Stimulated activated CD4-positive, alpha-beta T cell treated with anti-CD3 and anti-CD28 coated beads, Interleukin-12 subunit alpha, Interleukin-12 subunit beta, amount 100 ng/mL, for 24 hours (primary cell): ENCODE results near the gene OPCML.

ENCODE experiments used
- DNase-seq, 2 experiments: peaks; one replicate each; pipeline ENCODE4 v3.0.0-alpha.2; 2020; ENCODE audit warnings: low read depth in 2 of 2

Gene OPCML

DNA sequence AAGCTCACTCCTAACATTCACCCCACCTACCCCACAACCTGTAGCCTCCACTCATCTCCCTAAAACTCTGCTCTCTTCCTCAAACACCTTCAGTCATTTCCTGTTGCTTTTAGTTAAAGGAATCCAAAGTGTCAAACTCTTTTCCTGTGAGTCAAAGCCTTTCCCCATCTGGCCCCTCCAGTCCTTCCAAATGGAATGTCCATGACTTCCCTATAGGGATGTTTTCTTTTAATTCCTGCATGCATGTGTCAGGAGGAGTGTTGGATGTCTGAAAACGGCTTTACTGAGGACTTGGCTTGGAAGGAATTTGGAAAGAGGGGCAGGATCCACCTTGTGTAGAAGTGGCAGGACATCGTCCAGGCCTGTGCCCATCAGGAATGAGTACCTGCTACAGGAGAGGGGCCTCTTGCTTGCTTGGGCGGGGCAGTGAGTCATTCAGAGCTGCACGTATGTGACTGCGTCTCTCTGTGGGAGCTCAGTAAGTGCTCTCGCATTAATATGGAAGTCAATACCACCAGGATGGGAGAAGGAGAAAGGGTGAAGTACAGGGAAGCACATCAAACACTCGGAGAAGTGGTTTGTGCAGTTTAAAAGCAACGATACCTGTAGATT is 491.9 kb downstream of the OPCML start:
- no peak for DNase-seq

DNA sequence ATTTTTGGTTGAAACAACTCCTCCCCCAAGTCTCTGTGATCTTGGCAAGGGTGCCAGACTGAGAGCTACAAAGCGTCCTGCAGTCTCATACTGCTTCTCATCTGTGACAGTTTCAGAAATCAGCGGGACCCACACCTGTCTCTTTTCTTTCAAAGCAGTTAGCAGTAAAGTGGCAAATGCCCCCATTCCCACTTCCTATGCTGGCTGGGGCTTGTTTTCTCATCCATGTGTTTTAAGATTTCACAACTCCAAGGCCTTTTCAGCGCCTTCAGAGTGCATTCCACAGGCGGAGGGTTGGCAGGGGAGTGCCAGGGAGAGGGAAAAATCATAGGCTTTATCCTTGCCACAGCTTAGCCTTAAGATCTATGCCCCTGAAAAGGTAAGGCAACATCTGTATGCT is 493.5 kb downstream of the OPCML start:
- DNase-seq = no peak

DNA sequence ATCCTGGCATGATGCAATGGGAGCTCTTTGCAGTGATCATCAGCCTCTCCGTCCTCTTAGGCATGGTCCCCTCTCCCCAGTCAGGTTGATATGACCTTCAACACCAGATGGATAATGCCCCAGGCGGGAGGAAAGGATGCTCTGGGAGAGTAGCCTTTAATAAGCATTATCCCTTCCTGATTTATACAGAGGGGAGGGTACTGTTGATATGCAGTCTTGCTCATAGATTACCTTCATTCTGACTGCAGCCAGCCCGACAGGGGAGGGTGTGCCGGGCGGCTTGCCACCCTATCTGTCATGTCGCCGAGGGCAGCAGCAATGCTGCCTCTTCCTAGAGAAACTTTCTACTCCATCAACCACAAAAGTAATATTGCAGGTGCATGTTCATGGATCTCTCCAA is 497.4 kb downstream of the OPCML start:
- DNase-seq = no peak

- DNase-seq = no peak
These were observed 503.2 kb downstream of the OPCML start for GRCh38 chr11:133029107-133029506.

DNA sequence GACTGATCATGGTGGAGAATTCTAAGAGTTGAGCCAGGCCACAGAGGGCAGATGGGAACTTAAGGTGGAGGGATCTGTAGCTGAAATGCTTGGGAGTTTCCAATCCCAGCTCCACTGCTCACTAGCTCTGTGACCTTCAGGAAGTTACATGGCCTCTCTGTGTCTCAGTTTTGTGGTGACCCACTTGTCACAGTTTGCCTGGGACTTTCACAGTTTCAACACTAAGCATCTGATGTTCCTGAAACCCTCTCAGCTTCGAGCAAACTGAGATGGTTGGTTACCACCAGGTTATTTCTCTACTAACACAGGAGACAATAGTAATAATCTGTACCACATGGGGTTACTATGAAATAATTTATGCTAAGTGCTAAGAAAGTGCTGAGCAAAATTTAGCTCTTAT is 505.3 kb downstream of the OPCML start:
- no peak for DNase-seq

- DNase-seq = no peak
These were observed 508.0 kb downstream of the OPCML start for GRCh38 chr11:133024301-133024700.

GRCh38 chr11:133023232-133023631 is 509.1 kb downstream of the OPCML start:
- DNase-seq = no peak

DNA sequence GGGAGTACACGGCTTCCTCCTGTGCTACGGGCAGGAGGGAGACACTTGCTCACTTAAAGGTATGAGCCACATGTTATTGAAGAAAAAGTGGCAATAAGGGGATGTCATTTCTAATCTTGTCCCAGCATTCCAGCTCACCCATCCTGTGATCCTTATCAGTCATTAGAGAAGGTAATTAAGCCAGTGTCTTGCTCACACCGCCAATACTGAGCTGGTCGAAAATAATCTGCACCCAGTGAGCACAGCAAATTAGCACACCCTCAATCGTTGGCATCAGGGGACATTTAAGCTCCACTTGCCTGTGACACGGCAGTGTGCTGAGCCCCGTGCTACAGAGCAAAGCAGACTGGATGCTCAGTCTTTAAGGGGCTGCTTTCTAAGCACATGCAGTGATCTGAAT is 510.7 kb downstream of the OPCML start:
- no peak for DNase-seq

DNA sequence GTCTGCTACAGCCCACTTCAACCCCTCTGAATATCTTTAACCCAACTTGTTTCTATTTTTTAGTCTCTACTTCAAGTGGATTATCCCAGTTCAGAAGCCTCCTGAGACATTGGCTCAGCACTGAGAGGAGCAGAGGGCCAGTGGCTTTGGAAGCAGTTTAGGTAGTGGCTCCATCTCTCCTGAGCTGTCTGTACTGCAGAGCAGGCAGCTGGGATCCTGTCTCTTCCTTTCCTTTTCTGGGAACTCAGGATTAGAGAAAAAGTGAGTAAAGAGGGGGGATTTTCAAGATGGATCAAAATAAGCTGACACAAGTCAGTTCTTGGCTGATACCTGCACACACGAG is 512.0 kb downstream of the OPCML start:
- DNase-seq = no peak

DNA sequence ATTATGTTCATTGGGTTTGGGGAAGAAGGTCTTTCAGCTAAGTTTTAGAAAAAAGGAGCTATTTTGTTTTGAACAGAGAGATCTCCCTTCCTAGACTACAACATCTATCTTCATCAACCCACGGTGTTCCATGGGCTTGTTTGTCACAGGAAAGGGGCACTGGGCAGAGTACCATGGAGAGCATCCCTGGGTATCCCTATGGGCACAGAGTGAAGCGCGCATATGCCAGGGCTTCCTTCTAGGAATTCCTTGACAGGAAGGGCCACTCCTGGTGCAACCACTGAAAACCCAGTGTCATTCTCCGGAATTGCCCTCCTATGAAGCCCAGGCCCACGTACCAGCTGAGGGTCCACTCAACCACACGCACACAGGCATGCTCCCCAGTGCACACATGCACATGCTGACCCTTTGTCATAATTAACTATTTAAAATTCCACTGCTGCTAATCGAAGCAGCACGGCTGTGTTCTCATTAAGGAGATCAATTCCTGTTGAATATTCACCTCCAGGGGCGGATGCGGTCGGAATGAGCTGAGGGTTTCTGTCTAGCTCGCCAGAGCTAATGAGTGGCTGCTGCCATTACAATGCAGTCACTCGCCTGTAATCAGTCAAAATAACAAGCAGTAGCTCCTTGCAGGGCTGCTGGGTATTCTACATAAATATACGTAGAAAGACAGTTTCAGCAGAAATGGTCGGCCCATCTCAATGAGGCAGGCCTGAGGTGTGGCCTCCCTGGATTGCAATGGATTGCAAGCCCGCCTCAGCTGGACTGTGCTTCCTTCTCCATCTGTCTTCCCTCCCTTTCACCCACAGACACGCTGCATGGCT is 512.5 kb downstream of the OPCML start:
- no peak for DNase-seq

- no peak for DNase-seq
These were observed 516.8 kb downstream of the OPCML start for GRCh38 chr11:133015457-133015856.

DNA sequence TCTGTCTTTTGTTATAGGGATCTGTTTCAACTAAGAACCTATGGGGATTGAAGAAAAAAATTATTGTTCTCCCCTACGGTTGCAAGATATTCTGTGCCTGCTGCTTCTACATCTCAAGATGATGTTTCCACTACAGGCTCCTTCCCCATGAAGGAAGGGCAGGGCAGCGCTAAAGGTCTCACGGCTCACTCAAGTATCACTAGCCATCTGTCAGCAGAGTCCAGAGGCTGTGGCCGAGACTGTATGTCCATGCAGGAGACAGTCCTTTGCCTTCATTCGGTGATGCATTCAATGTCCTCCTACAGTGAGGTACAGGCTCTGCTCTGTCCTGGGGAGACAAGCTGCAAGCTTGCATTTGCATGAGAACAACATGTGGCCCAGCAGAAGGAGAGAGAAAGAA is 518.0 kb downstream of the OPCML start:
- DNase-seq = no peak

DNA sequence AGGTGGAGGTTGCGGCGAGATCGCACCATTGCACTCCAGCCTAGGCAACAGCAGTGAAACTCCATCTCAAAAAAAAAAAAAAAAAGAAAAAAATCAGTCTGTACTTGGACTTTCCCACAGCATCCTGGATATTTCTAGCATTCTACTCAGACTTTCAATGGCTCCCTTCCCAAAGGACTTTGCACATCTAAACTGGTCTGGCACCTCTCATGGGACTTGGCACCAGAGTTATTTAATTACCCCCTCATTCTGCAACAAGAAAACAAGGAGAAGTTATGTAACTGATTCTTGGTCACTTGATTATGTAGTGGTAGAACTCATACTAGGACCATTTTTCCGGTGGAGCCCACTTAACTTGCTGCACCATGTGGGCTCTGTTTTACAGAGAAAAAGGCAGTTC is 519.5 kb downstream of the OPCML start:
- no peak for DNase-seq

DNA sequence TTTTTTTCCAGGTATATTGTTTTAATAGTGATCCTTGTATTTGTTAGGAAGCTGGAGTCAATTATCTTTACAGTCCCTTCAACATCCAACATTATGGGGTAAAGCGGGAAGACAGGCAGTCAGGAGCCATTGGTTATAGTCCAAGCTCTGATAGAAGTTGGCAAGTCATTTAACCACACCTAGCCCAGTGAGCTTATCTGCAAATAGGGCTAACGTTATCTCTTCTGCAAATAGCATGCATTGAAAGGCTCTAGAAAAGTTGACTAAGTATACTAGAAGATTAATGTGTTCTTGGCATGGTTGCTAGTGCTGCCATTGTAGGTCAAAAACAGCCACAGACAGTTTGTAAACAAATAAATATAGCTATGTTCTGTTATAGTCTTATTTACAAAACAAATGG is 520.7 kb downstream of the OPCML start:
- DNase-seq = no peak

DNA sequence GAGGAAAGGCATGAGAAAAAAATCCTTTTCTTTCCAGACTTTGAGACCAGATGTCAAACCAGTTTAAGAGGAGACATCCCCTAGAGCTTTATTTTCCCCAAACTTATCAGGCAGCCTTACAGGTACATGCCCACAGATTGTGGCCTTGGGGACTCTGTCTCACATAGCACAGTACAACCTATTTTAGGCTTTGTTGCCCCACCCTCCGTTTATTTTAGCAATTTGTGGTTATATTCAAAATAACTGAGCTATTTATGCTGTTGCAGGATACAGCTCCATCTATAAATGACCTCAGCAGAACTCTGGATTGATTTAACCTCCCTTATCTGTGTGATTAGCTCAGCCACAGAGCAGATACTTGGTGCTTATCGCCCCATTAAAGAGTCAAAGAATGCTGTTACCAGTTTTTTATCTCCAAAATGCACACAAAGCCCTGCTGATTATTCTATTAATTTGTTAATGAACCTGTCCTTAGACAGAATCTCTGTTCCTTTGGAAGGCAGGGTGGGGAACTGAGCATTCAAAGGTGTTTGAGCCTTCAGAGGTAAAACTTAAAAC is 525.2 kb downstream of the OPCML start:
- DNase-seq = no peak

- DNase-seq = no peak
These were observed 527.9 kb downstream of the OPCML start for GRCh38 chr11:133004369-133004768.

- no peak for DNase-seq
These were observed 532.8 kb downstream of the OPCML start for GRCh38 chr11:132999516-132999915.

DNA sequence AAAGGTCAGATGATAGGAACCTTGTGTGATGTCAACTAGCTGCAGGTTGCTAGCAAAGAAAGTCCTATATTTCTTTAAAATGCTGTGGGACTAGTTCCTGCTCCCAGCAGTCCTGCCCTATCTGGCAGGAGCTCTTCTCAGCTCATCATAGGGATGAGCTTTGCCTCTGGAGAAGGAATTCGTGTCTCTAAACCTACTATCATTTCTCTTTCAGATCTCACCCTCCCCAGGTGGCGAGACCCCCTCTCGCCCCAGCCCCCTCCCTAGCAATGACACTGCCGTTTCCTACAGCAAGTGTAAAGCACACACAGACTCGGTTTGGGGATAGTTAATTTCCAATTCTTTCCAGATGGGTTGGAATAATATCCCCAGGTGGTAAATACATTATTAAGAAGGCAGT is 533.3 kb downstream of the OPCML start:
- DNase-seq = no peak

- DNase-seq = no peak
These were observed 534.9 kb downstream of the OPCML start for GRCh38 chr11:132997396-132997795.

DNA sequence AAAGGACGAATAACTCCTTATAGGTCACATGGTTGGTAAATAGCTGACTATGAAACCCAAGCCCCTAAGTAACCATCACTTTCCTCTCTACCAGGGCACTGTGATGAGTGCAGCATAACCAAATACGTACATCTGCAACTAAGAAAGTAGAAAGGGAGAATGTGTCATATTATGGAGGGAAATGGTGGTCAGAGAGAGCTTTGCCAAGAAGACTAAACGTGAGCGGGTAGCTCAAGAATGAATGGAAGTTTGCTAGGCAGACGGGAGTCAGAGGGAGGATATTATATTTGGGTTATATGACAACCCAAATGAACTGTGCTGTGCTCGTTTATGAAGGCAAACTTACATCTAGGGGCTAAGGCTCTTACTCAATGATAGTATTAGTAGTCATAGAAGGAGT is 537.3 kb downstream of the OPCML start:
- no peak for DNase-seq

GRCh38 chr11:132993991-132994502 is 538.3 kb downstream of the OPCML start:
- no peak for DNase-seq

GRCh38 chr11:132992838-132993631 is 539.3 kb downstream of the OPCML start:
- no peak for DNase-seq
